Keratinocyte (primary cell): ENCODE measurements around the gene PKNOX2.

ENCODE experiments used
- CTCF ChIP-seq, 3 experiments: IDR thresholded peaks in 1 of 3; conservative IDR thresholded peaks in 1 of 3; optimal IDR thresholded peaks in 1 of 3; 2 replicates in 2 of 3; 3 replicates in 1 of 3; pipeline versions ENCODE3 to v1.5.1; 2011; ENCODE audit warnings: low read length in 3 of 3, mild to moderate bottlenecking in 3 of 3, moderate library complexity in 2 of 3, control low read depth in 1 of 3, inconsistent platforms in 1 of 3; ENCODE audit not compliant: insufficient read depth in 2 of 3; ENCODE audit errors: extremely low read depth in 1 of 3
- EZH2 ChIP-seq: IDR thresholded peaks from one replicate; pipeline ENCODE4 v1.6.1; 2012; ENCODE audit warnings: inconsistent platforms, mild to moderate bottlenecking, low read length, moderate library complexity

DNA sequence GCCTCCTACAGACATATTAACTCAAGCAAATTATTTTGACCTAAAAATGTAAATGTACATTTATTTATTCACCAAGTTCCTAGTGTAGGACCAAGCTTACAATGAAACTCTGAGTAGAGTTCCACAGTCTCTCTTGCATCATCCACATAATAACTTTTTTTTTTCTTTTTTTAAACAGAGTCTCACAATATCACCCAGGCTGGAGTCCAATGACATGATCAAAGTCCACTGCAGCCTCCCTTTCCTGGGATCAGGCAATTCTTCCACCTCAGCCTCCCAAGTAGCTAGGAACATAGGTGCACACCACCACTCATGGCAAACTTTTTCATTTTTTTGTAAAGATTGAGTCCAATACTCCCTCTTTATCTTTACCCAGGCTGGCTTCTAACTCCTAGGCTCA is 303.5 kb downstream of the PKNOX2 start:
- TF ChIP-seq CTCF (optimal IDR thresholded peaks at IDR 0.05 in 1 of 3, IDR thresholded peaks at IDR 0.05 in 1 of 3, conservative IDR thresholded peaks at IDR 0.05 in 1 of 3; ENCODE audit: extremely low read depth in 1 of 3, insufficient read depth in 2 of 3, low read length in 3 of 3) (no peak), EZH2 (no peak)
